Breast epithelium (tissue), 4 donors: Measurements from ENCODE around the gene VPS72. TPM values are rescaled to one million over a fixed set of nuclear protein-coding genes. Genes with fewer than 3 reads are reported as not detected.

Experiments
- DNase-seq, 2 donors: peaks; one replicate each; pipeline ENCODE4 v3.0.0-alpha.2; 2019; ENCODE audit warnings: low spot score in 2 of 2
- H3K27ac ChIP-seq, 2 donors: fragments of 200-600 bp; sonication (generic) in 1 of 2; one replicate each; pipeline ENCODE4 v1.5.1; 2016 to 2019; ENCODE audit warnings: mild to moderate bottlenecking in 1 of 2
- H3K27me3 ChIP-seq, 2 donors: fragments of 200-600 bp; sonication (generic) in 1 of 2; one replicate each; pipeline versions ENCODE4 v1.5.1 to v1.6.0; 2017 to 2019; ENCODE audit warnings: control low read depth in 1 of 2, mild to moderate bottlenecking in 1 of 2
- H3K36me3 ChIP-seq: fragments of 200-600 bp; one replicate; pipeline ENCODE4 v1.5.1; 2019
- H3K4me1 ChIP-seq, 2 donors: fragments of 200-600 bp; sonication (generic); one replicate each; pipeline ENCODE4 v1.5.1; 2016 to 2019; ENCODE audit warnings: control low read depth in 1 of 2
- H3K4me3 ChIP-seq, 3 donors: fragments of 200-600 bp; sonication (generic); 1 replicate in 2 of 3; 2 replicates in 1 of 3; pipeline ENCODE4 v1.5.1; 2016 to 2019; ENCODE audit warnings: mild to moderate bottlenecking in 3 of 3, moderate library complexity in 2 of 3
- H3K9me3 ChIP-seq, 2 donors: fragments of 200-600 bp; sonication (generic) in 1 of 2; one replicate each; pipeline ENCODE4 v1.5.1; 2016 to 2019; ENCODE audit warnings: control low read depth in 1 of 2
- CTCF ChIP-seq, 3 donors: fragments of 450-650 bp; IDR thresholded peaks; one replicate each; pipeline ENCODE4 v1.5.1; 2016 to 2017; ENCODE audit warnings: antibody characterized with exemption in 3 of 3, mild to moderate bottlenecking in 3 of 3, moderate library complexity in 3 of 3
- POLR2A ChIP-seq: fragments of 450-650 bp; IDR thresholded peaks from one replicate; pipeline ENCODE4 v1.6.1; 2016; ENCODE audit warnings: antibody characterized with exemption, mild to moderate bottlenecking, moderate library complexity
- POLR2AphosphoS5 ChIP-seq, 3 donors: sonication (generic); formaldehyde crosslinking; IDR thresholded peaks; one replicate each; pipeline ENCODE4 v1.6.1; 2017; ENCODE audit warnings: antibody characterized with exemption in 3 of 3
- intact Hi-C: fragments of 100-400 bp; cut with DNase I; formaldehyde crosslinking; loops from one replicate; pipeline ENCODE4 v1.15.1; 2023; ENCODE audit warnings: low total_unique reads
- total RNA-seq, 3 donors: library from RNA; depleted of rRNA; stranded (reverse); fragments of >200 nt; gene quantifications; one replicate each; pipeline ENCODE4 v1.1.0, GENCODE V29; 2016

Gene VPS72
- total RNA-seq, 3 donors from 2014 or later, result 34.6 to 49.0 (median 34.7) TPM

- no peaks in the 10 kb centered on the region for H3K36me3 ChIP-seq
- H3K4me1 ChIP-seq, result peaks cover 0 to 5% of the 10 kb centered on the region in 2 donors
- H3K9me3 ChIP-seq, result no peaks in the 10 kb centered on the region
- no peaks in the 10 kb centered on the region for H3K27me3 ChIP-seq
- intact Hi-C loops, result no loop called here
- no peak overlapping the region for H3K4me3 ChIP-seq
- DNase-seq, result no peak
- peak overlapping the region; percentile 81 to 84 for H3K27ac ChIP-seq
- TF ChIP-seq POLR2AphosphoS5 (IDR thresholded peaks at IDR 0.05) (no peak), CTCF (IDR thresholded peaks at IDR 0.05) (no peak), POLR2A (no peak)
Measured at GRCh38 chr1:151147665-151148064, 42.3 kb downstream of the VPS72 start.

GRCh38 chr1:151147132-151147503 is 42.9 kb downstream of the VPS72 start:
- intact Hi-C loops, result no loop called here
- no peaks in the 10 kb centered on the region for H3K36me3 ChIP-seq
- H3K27me3 ChIP-seq, result no peaks in the 10 kb centered on the region
- no peaks in the 10 kb centered on the region for H3K9me3 ChIP-seq
- no peak for TF ChIP-seq CTCF (IDR thresholded peaks at IDR 0.05)
- peak overlapping the region; percentile 81 to 84 for H3K27ac ChIP-seq
- DNase-seq, result no peak
- peaks cover 0 to 5% of the 10 kb centered on the region in 2 donors for H3K4me1 ChIP-seq
- peak overlapping the region; percentile 77 to 91 (median 83) for H3K4me3 ChIP-seq

- no peaks in the 10 kb centered on the region for H3K27me3 ChIP-seq
- DNase-seq, result peak; percentile 87 to 91
- TF ChIP-seq CTCF (IDR thresholded peaks at IDR 0.05) (no peak), POLR2A (peak; percentile 59), POLR2AphosphoS5 (IDR thresholded peaks at IDR 0.05) (peak in 2 of 3 donors; percentile 68 to 75)
- peaks cover 0 to 5% of the 10 kb centered on the region in 2 donors for H3K4me1 ChIP-seq
- H3K9me3 ChIP-seq, result no peaks in the 10 kb centered on the region
- H3K36me3 ChIP-seq, result no peaks in the 10 kb centered on the region
- intact Hi-C loops, result no loop called here
- H3K4me3 ChIP-seq, result peak within 1 kb of the TSS; percentile 77 to 91 (median 83)
- peak within 1 kb of the TSS; percentile 81 to 84 for H3K27ac ChIP-seq
Measured at GRCh38 chr1:151146412-151147131, 43.4 kb downstream of the VPS72 start, which contains the start of gene SEMA6C. Gene SEMA6C (minus strand): TSS chr1:151146631. CDS start chr1:151142621, 4,010 bp downstream.

GRCh38 chr1:151146072-151146411 is 44.0 kb downstream of the VPS72 start:
- Histone ChIP-seq H3K36me3 (no peaks in the 10 kb centered on the region), H3K27me3 (no peaks in the 10 kb centered on the region), H3K4me3 (peak overlapping the region; percentile 77 to 91 (median 83)), H3K9me3 (no peaks in the 10 kb centered on the region), H3K4me1 (peaks cover 0 to 5% of the 10 kb centered on the region in 2 donors), H3K27ac (peak overlapping the region; percentile 81 to 84)
- TF ChIP-seq POLR2A (no peak), CTCF (IDR thresholded peaks at IDR 0.05) (no peak), POLR2AphosphoS5 (IDR thresholded peaks at IDR 0.05) (no peak)
- DNase-seq, result no peak
- intact Hi-C loops, result no loop called here

- Histone ChIP-seq H3K4me1 (peaks cover 0 to 5% of the 10 kb centered on the region in 2 donors), H3K27me3 (no peaks in the 10 kb centered on the region), H3K4me3 (peak overlapping the region; percentile 77 to 91 (median 83)), H3K9me3 (no peaks in the 10 kb centered on the region), H3K36me3 (no peaks in the 10 kb centered on the region), H3K27ac (peak overlapping the region; percentile 81 to 84)
- intact Hi-C loops, result no loop called here
- DNase-seq, result peak in 1 of 2 donors; percentile 18
- TF ChIP-seq CTCF (IDR thresholded peaks at IDR 0.05) (no peak), POLR2AphosphoS5 (IDR thresholded peaks at IDR 0.05) (no peak), POLR2A (no peak)
Measured at GRCh38 chr1:151145304-151146071, 44.5 kb downstream of the VPS72 start.
